ENCODE data around the gene OLA1. TPM values are rescaled to one million over a fixed set of nuclear protein-coding genes. Genes with fewer than 3 reads are reported as not detected.
"Not testable (repeated sequence)": the region's sequence is repeated elsewhere in the genome, so short reads cannot be mapped to it uniquely, and the experiment has no call there.

OLA1 gene
- polyA plus RNA-seq, 1 donor (not counting 4 experiments of a cell fraction or from before 2014, with no cell fraction given), result 217 TPM

DNA sequence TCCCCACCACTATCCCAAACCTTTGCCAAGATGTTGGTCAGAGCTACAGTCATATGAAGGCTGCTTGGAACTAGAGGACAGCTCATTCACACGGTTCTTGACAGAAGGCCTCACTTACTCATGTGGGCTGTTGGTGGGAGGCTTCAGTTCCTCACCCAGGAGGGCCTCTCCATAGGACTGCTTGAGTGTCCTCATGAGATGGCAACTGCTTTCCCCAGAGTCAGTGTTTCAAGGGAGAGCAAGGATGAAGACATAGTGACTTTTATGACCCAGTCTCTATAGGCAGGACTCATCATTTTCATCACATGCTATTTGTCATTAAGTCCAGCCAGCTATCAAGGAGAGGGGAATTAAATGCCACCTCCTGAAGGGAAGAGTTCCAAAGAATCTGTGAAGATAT lies 33.4 kb upstream of the OLA1 start:
- no peak for DNase-seq (ENCODE audit: low read depth, low spot score)
- H2AFZ ChIP-seq (ENCODE audit: control insufficient read depth, low read length), result no peak overlapping the region
- no peaks in the 10 kb centered on the region for H4K20me1 ChIP-seq (ENCODE audit: control insufficient read depth, extremely low read depth, insufficient read depth, low read length)
- no peak overlapping the region for H3K4me3 ChIP-seq (ENCODE audit: control insufficient read depth in 2 of 3, extremely low read depth in 1 of 3, insufficient read depth in 2 of 3, low read depth in 1 of 3, low read length in 3 of 3)
- no peaks in the 10 kb centered on the region for H3K79me2 ChIP-seq (ENCODE audit: control insufficient read depth, insufficient read depth, low read length)
- no peaks in the 10 kb centered on the region for H3K9me3 ChIP-seq (ENCODE audit: control insufficient read depth, low read depth, low read length)
- dilution Hi-C loops (cut with MboI; ENCODE audit: extremely low pct_ligation_motif_present, low sequenced_read_pairs), result no loop called here
- no peak overlapping the region for H3K27ac ChIP-seq (ENCODE audit: control insufficient read depth, insufficient read depth, low read length)
- no peaks in the 10 kb centered on the region for H3K36me3 ChIP-seq (ENCODE audit: control insufficient read depth in 2 of 2, extremely low read depth in 1 of 2, insufficient read depth in 2 of 2, low read length in 2 of 2)
- FAIRE-seq, result no peak
- no peak overlapping the region for H3K9ac ChIP-seq (ENCODE audit: control insufficient read depth, extremely low read depth, insufficient read depth, low read length)
- no peak for TF ChIP-seq EZH2 (IDR thresholded peaks at IDR 0.05; ENCODE audit: low read length)
- TF ChIP-seq, protein P1, sequence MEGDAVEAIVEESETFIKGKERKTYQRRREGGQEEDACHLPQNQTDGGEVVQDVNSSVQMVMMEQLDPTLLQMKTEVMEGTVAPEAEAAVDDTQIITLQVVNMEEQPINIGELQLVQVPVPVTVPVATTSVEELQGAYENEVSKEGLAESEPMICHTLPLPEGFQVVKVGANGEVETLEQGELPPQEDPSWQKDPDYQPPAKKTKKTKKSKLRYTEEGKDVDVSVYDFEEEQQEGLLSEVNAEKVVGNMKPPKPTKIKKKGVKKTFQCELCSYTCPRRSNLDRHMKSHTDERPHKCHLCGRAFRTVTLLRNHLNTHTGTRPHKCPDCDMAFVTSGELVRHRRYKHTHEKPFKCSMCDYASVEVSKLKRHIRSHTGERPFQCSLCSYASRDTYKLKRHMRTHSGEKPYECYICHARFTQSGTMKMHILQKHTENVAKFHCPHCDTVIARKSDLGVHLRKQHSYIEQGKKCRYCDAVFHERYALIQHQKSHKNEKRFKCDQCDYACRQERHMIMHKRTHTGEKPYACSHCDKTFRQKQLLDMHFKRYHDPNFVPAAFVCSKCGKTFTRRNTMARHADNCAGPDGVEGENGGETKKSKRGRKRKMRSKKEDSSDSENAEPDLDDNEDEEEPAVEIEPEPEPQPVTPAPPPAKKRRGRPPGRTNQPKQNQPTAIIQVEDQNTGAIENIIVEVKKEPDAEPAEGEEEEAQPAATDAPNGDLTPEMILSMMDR (optimal IDR thresholded peaks at IDR 0.05 in 1 of 3, IDR thresholded peaks at IDR 0.05 in 1 of 3, conservative IDR thresholded peaks at IDR 0.05 in 1 of 3; ENCODE audit: extremely low read depth in 1 of 3, insufficient read depth in 2 of 3, low read length in 3 of 3), result no peak
- peaks cover 7% of the 10 kb centered on the region for H3K27me3 ChIP-seq (ENCODE audit: control insufficient read depth, extremely low read depth, insufficient read depth, low read length)
- H3K4me1 ChIP-seq (ENCODE audit: control insufficient read depth, extremely low read depth, insufficient read depth, low read length), result no peaks in the 10 kb centered on the region
- no peak overlapping the region for H3K4me2 ChIP-seq (ENCODE audit: control insufficient read depth, extremely low read depth, insufficient read depth, low read depth, low read length)
- H3K9me1 ChIP-seq (ENCODE audit: control insufficient read depth, extremely low read depth, insufficient read depth, low read length), result no peaks in the 10 kb centered on the region

DNA sequence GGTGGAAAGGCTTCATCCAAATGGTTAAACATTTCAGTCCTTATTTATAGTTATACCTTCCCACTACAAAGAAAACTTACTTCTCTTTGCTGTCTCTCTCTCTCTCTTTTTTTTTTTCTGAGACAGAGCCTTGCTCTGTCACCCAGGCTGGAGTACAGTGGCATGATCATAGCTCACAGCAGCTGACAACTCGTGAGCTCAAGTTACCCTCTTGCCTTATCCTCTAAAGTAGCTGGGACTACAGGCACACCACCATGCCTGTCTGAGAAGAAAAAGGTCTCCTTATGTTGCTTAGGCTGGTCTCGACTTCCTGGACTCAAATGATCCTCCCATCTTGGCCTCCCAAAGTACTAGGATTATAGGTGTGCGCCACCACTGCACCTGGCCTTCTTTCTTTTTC lies 32.3 kb upstream of the OLA1 start:
- Histone ChIP-seq H3K4me1 (ENCODE audit: control insufficient read depth, extremely low read depth, insufficient read depth, low read length) (no peaks in the 10 kb centered on the region), H3K27ac (ENCODE audit: control insufficient read depth, insufficient read depth, low read length) (no peak overlapping the region), H3K79me2 (ENCODE audit: control insufficient read depth, insufficient read depth, low read length) (no peaks in the 10 kb centered on the region), H2AFZ (ENCODE audit: control insufficient read depth, low read length) (no peak overlapping the region), H3K9me1 (ENCODE audit: control insufficient read depth, extremely low read depth, insufficient read depth, low read length) (no peaks in the 10 kb centered on the region), H3K4me3 (ENCODE audit: control insufficient read depth in 2 of 3, extremely low read depth in 1 of 3, insufficient read depth in 2 of 3, low read depth in 1 of 3, low read length in 3 of 3) (no peak overlapping the region), H3K4me2 (ENCODE audit: control insufficient read depth, extremely low read depth, insufficient read depth, low read depth, low read length) (no peak overlapping the region), H3K9ac (ENCODE audit: control insufficient read depth, extremely low read depth, insufficient read depth, low read length) (no peak overlapping the region), H3K9me3 (ENCODE audit: control insufficient read depth, low read depth, low read length) (no peaks in the 10 kb centered on the region), H3K27me3 (ENCODE audit: control insufficient read depth, extremely low read depth, insufficient read depth, low read length) (no peaks in the 10 kb centered on the region), H4K20me1 (ENCODE audit: control insufficient read depth, extremely low read depth, insufficient read depth, low read length) (no peaks in the 10 kb centered on the region), H3K36me3 (ENCODE audit: control insufficient read depth in 2 of 2, extremely low read depth in 1 of 2, insufficient read depth in 2 of 2, low read length in 2 of 2) (no peaks in the 10 kb centered on the region)
- dilution Hi-C loops (cut with MboI; ENCODE audit: extremely low pct_ligation_motif_present, low sequenced_read_pairs), result no loop called here
- no peak for DNase-seq (ENCODE audit: low read depth, low spot score)
- TF ChIP-seq, protein P1 (optimal IDR thresholded peaks at IDR 0.05 in 1 of 3, IDR thresholded peaks at IDR 0.05 in 1 of 3, conservative IDR thresholded peaks at IDR 0.05 in 1 of 3; ENCODE audit: extremely low read depth in 1 of 3, insufficient read depth in 2 of 3, low read length in 3 of 3), result no peak
- TF ChIP-seq EZH2 (IDR thresholded peaks at IDR 0.05; ENCODE audit: low read length), result no peak
- no peak for FAIRE-seq

DNA sequence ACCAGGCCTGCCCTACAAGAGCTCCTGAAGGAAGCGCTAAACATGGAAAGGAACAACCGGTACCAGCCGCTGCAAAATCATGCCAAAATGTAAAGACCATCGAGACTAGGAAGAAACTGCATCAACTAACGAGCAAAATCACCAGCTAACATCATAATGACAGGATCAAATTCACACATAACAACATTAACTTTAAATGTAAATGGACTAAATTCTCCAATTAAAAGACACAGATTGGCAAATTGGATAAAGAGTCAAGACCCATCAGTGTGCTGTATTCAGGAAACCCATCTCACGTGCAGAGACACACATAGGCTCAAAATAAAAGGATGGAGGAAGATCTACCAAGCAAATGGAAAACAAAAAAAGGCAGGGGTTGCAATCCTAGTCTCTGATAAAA lies 21.9 kb upstream of the OLA1 start:
- H3K9me1 ChIP-seq (ENCODE audit: control insufficient read depth, extremely low read depth, insufficient read depth, low read length); H3K27me3 ChIP-seq (ENCODE audit: control insufficient read depth, extremely low read depth, insufficient read depth, low read length); DNase-seq (ENCODE audit: low read depth, low spot score); H3K79me2 ChIP-seq (ENCODE audit: control insufficient read depth, insufficient read depth, low read length); H3K36me3 ChIP-seq (ENCODE audit: control insufficient read depth in 2 of 2, extremely low read depth in 1 of 2, insufficient read depth in 2 of 2, low read length in 2 of 2); FAIRE-seq; dilution Hi-C loops (cut with MboI; ENCODE audit: extremely low pct_ligation_motif_present, low sequenced_read_pairs); H3K4me3 ChIP-seq (ENCODE audit: control insufficient read depth in 2 of 3, extremely low read depth in 1 of 3, insufficient read depth in 2 of 3, low read depth in 1 of 3, low read length in 3 of 3); H3K4me2 ChIP-seq (ENCODE audit: control insufficient read depth, extremely low read depth, insufficient read depth, low read depth, low read length); H3K9me3 ChIP-seq (ENCODE audit: control insufficient read depth, low read depth, low read length); H3K27ac ChIP-seq (ENCODE audit: control insufficient read depth, insufficient read depth, low read length); H2AFZ ChIP-seq (ENCODE audit: control insufficient read depth, low read length); H4K20me1 ChIP-seq (ENCODE audit: control insufficient read depth, extremely low read depth, insufficient read depth, low read length); H3K4me1 ChIP-seq (ENCODE audit: control insufficient read depth, extremely low read depth, insufficient read depth, low read length); H3K9ac ChIP-seq (ENCODE audit: control insufficient read depth, extremely low read depth, insufficient read depth, low read length): not testable (repeated sequence)

Measured in keratinocyte (primary cell).